Measurements from ENCODE around the gene CDC14A.

Gene CDC14A

GRCh38 chr1:100448366-100448765 lies 96.1 kb downstream of the CDC14A start:
- DNase-seq (ENCODE audit: low spot score), result no peak

DNA sequence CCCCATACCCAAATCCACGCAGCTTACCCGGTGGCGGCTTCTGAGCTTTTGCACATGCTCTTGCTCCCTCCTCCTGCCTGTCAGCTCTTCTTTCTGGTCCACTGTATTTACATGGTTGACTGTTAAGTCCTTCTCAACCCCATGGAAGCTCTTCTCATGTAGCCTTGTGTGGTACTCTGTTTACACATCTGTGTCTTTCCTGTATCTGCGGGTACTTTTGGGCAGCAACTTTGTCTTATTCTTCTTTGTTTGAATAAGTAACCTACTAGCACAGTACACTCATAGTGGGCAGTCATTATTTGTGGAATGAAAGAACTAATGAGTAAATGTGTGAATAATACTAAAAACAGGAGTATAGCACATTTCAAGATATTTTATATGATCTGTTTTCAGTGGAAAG lies 97.2 kb downstream of the CDC14A start:
- DNase-seq (ENCODE audit: low spot score), result no peak

- no peak for DNase-seq (ENCODE audit: low spot score)
These were observed 100.3 kb downstream of the CDC14A start for GRCh38 chr1:100452641-100453040.

DNA sequence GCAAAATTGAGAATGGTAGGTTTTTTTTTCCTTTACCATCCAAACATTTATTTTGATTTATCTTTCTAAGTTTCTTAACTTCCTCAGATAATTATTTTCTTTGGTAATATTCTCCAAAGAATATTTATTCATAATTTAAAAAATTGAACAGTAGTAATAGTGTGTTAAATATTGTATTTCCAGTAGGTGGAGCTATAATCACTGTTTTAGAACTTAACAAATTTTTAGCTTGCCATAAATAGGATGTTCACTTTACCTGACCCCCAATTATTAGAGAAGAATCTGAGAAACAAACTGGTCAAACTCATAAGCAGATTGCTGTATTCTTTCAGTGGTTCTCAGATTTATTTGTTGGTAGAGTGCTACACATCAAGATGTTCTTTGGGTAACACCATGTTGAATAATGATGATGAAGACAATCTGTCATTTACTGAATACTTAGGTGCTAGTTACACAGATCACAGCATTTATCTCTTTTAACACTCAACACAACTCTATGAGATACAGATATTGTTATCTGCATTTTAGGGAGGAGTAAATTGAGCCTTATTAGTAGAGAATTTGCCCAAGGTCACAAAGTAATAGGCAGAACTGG lies 103.3 kb downstream of the CDC14A start:
- peak; percentile 19 for DNase-seq (ENCODE audit: low spot score)

GRCh38 chr1:100456880-100457279 lies 104.6 kb downstream of the CDC14A start:
- DNase-seq (ENCODE audit: low spot score), result peak; percentile 21

DNA sequence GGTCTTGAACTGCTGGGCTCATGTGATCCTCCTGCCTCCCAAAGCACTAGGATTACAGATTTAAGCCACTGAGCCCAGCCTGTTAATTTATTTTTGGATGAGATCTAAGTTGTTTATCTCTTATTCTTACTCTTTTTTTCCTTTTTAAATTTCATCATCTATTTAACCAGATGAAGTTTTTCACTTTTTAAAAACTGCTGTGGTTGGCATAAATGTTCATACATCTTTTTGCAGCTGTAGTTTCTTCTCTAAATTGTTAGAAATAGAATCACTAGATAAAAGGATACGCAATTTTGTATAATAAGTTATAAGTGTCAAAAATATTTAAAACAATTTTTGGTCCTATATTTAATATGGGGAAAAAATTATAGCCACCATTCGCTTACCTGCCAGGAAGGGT lies 105.4 kb downstream of the CDC14A start:
- DNase-seq (ENCODE audit: low spot score), result no peak

DNA sequence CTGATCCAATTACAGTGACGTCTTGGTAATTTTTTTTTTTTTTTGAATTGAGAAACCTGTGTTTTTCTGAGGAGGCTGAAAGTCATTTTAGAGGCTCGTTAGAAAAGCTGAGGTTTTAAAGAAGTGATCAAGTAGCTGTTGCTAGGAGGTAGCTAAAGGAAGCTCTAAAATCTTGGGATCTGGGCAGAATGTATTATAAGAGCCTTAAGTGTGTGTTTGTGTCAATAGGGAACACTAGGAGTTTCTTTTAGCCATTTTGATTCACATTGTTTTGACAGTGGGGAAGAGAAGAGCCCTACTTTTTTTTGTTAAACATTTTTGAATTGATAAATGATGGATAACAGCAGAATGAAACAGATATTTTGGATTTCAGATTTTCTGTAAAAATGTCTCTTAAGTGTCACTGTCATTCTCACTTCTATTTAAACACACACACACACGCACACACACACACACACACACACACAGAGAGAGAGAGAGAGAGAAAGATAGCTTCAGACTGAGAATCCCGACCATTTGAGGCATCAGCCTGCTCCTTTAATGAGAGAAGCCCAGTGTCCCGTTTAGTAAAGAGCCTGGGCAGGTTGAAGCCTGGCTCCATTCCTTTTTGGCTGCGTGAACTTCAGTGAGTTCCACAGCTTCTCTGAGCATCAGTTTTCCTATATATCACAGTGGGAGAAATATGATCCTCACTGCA lies 106.5 kb downstream of the CDC14A start:
- no peak for DNase-seq (ENCODE audit: low spot score)

GRCh38 chr1:100459358-100460114 lies 107.2 kb downstream of the CDC14A start:
- DNase-seq (ENCODE audit: low spot score), result peak; percentile 75

DNA sequence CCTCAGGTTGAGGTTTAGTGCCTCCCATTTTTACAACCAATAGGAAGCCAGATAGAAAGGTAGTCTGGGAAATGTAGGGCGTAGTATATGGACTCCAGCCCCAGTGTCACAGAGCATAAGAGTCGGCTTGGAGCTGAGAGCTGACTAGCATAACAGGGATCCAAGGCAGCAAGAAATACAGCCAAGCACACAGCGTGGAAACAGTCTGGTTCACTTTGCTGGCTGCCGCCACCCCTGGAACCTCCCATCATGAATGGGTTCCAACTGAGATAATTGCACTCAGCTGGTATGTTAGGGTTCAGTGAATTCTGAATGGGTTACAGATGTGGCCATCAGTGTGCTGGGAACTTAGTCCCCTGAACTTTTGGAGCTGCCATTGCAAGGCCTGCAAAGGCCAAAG lies 108.9 kb downstream of the CDC14A start:
- no peak for DNase-seq (ENCODE audit: low spot score)

- DNase-seq (ENCODE audit: low spot score), result no peak
These were observed 110.2 kb downstream of the CDC14A start for GRCh38 chr1:100462326-100463025.

DNA sequence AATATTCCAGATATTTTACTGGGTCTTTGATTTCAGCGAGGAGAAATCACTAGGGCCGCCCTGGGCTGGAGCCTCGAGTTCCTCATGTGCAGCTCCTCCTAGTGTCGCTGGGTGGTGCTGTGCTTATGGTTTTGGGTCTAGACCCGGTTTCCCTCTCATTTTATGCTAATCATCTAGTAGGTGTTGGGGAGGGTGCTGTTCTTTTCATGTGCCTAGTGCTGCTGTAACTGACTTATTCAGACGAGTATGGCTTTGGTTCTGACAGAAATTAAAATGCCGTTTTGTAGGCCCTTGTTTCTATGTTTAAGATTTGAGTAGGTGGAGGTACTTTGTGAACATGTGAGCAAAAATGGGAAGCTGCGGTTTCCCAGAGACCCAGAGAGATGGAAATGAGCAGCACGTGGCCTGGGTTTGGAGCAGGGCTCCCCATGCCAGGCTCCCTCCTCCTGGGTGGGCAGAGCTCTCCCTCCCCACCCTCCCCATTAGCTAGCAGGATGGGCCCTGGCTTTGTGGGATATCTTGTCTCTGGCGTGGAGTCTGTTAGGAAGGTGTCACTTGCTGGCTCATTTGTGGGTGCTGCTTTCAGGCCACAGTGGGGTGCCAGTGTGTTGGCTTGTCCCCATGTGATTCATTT lies 111.6 kb downstream of the CDC14A start:
- peak; percentile 58 for DNase-seq (ENCODE audit: low spot score)

- no peak for DNase-seq (ENCODE audit: low spot score)
These were observed 117.3 kb downstream of the CDC14A start for GRCh38 chr1:100469578-100469977.

GRCh38 chr1:100474834-100475233 lies 122.5 kb downstream of the CDC14A start:
- no peak for DNase-seq (ENCODE audit: low spot score)

DNA sequence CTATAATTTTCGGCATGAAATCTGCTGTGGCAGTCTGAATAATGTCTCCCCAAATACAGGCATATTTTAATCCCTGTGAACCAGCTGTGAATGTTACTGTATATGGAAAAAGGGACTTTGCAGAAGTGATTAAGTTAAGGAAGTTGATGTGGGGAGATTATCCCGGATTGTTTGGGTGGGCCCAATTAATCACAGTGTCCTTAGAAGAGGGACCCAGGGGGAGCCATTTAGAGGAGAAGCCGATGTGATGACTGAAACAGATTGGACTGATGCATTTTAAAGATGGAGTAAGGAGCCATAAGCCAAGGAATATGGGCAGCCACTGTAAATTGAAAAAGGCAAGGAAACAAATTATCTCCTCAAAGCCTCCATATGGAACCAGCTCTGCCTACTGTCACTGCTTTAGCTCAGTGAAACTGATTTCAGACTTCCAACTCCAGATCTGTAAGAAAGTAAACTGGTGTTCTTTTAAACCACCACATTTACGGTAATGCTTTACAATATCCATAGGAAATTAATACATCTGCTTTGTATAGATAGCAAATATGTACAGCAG lies 124.5 kb downstream of the CDC14A start:
- no peak for DNase-seq (ENCODE audit: low spot score)

DNA sequence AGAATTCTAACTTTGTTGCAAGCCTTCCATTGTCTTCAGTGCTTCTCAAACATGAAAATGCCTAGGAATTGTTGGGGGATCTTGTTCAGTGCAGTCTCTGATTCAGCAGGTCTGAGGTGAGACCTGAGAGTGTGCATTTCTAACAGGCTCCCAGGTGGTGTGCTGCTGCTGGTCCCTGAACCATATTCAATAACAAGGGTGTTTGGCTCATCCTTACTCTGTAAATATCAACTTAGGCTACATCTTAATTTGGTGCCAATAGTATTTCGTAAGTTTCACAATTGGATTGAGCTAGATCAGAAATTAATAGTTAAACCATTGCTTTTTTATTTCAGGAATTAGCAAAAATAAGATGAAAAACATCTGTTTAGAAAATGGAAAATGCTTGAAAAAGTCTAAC lies 126.5 kb downstream of the CDC14A start:
- no peak for DNase-seq (ENCODE audit: low spot score)

- no peak for DNase-seq (ENCODE audit: low spot score)
These were observed 127.5 kb downstream of the CDC14A start for GRCh38 chr1:100479620-100480338.

GRCh38 chr1:100481303-100481702 lies 129.0 kb downstream of the CDC14A start:
- DNase-seq (ENCODE audit: low spot score), result no peak

- DNase-seq (ENCODE audit: low spot score), result no peak
These were observed 129.9 kb downstream of the CDC14A start for GRCh38 chr1:100482167-100482566.

- DNase-seq (ENCODE audit: low spot score), result no peak
These were observed 130.4 kb downstream of the CDC14A start for GRCh38 chr1:100482748-100483147.

DNA sequence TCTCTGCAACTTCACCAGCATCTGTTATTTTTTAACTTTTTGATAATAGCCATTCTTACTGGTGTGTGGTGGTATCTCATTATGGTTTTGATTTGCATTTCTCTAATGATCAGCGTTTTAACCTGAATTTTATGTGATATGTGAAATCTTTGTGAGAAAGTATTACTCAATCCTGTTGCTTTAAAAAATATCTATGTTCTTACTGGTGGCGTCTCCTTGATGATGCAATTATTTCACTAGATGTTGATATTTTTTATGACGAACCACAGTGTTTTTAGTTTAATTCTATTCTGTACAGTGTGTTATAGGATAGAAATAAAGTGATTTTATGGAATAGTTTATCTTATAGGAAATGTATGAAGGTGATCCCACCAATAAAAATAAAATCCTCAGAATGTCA lies 130.9 kb downstream of the CDC14A start:
- DNase-seq (ENCODE audit: low spot score), result no peak

- DNase-seq (ENCODE audit: low spot score), result no peak
These were observed 133.6 kb downstream of the CDC14A start for GRCh38 chr1:100485855-100486258.
